Hepatocyte (in vitro differentiated cells): ENCODE data around the gene PRSS38. TPM values are rescaled to one million over a fixed set of nuclear protein-coding genes. Genes with fewer than 3 reads are reported as not detected.
A peak's percentile ranks its signal among the peaks of the same experiment; 100 is the strongest.

Experiments
- DNase-seq: peaks from one replicate; pipeline ENCODE4 v3.0.0-alpha.2; 2016; ENCODE audit warnings: low spot score
- H2AFZ ChIP-seq: fragments of 200-600 bp; sonication (generic); 2 replicates; pipeline ENCODE4 v1.6.0; 2016; ENCODE audit warnings: antibody characterized with exemption, mild to moderate bottlenecking
- H3K27ac ChIP-seq: fragments of 200-600 bp; sonication (generic); 2 replicates; pipeline ENCODE4 v1.5.1; 2016; ENCODE audit warnings: mild to moderate bottlenecking
- H3K27me3 ChIP-seq: fragments of 200-600 bp; sonication (generic); 2 replicates; pipeline ENCODE4 v1.6.1; 2016
- H3K36me3 ChIP-seq: fragments of 200-600 bp; sonication (generic); replicated peaks from 2 replicates; pipeline ENCODE4 v1.5.1; 2016; ENCODE audit warnings: low read depth; ENCODE audit not compliant: insufficient read depth
- H3K4me1 ChIP-seq: fragments of 200-600 bp; sonication (generic); 2 replicates; pipeline ENCODE4 v1.5.1; 2016; ENCODE audit warnings: mild to moderate bottlenecking, moderate library complexity; ENCODE audit not compliant: insufficient read depth
- H3K4me2 ChIP-seq: fragments of 200-600 bp; sonication (generic); 2 replicates; pipeline ENCODE4 v1.6.0; 2016
- H3K4me3 ChIP-seq: fragments of 200-600 bp; sonication (generic); 2 replicates; pipeline ENCODE4 v1.5.1; 2016; ENCODE audit warnings: mild to moderate bottlenecking
- H3K79me2 ChIP-seq: fragments of 200-600 bp; sonication (generic); 2 replicates; pipeline ENCODE4 v1.6.0; 2017; ENCODE audit warnings: mild to moderate bottlenecking
- H3K9me2 ChIP-seq: fragments of 200-600 bp; sonication (generic); replicated peaks from 2 replicates; pipeline ENCODE4 v1.6.0; 2017; ENCODE audit warnings: mild to moderate bottlenecking; ENCODE audit not compliant: insufficient read depth
- H3K9me3 ChIP-seq: fragments of 200-600 bp; sonication (generic); 2 replicates; pipeline ENCODE4 v1.5.1; 2016; ENCODE audit warnings: low read depth, mild to moderate bottlenecking
- H4K20me1 ChIP-seq: fragments of 200-600 bp; sonication (generic); 2 replicates; pipeline ENCODE4 v1.6.0; 2016; ENCODE audit warnings: mild to moderate bottlenecking; ENCODE audit not compliant: insufficient read depth, poor library complexity, severe bottlenecking
- EZH2 ChIP-seq: fragments of 200-600 bp; sonication (generic); IDR thresholded peaks from 2 replicates; pipeline ENCODE4 v1.6.1; 2016; ENCODE audit warnings: antibody characterized with exemption, mild to moderate bottlenecking, borderline replicate concordance
- EZH2phosphoT487 ChIP-seq: fragments of 200-600 bp; sonication (generic); IDR thresholded peaks from one replicate; pipeline ENCODE4 v1.6.1; 2018; ENCODE audit warnings: antibody characterized with exemption, mild to moderate bottlenecking, low read depth, moderate library complexity; ENCODE audit not compliant: unreplicated experiment, severe bottlenecking
- WGBS: methylation state at CpG from one replicate; pipeline ENCODE4 v1.1.6; 2016; ENCODE audit warnings: low lambda C conversion rate; ENCODE audit errors: missing lambda C conversion rate; 5-methylcytosine and 5-hydroxymethylcytosine counted together
- polyA plus RNA-seq: library from polyadenylated mRNA; unstranded; fragments of >200 nt; fragmentation: Nextera tagmentation; extraction: Ambion mirVana; gene quantifications from 2 replicates; pipeline ENCODE4 v1.2.1, GENCODE V29; 2016
- total RNA-seq: library from RNA; depleted of rRNA; stranded (reverse); fragments of >200 nt; gene quantifications from 2 replicates; pipeline ENCODE4 v1.2.3, GENCODE V29; 2014
- TF ChIP-seq, protein P1 (sequence below): fragments of 200-600 bp; sonication (generic); IDR thresholded peaks from 2 replicates; pipeline ENCODE4 v1.5.1; 2016; ENCODE audit warnings: antibody characterized with exemption, mild to moderate bottlenecking; ENCODE audit not compliant: poor library complexity

Gene PRSS38
- total and polyA plus RNA-seq, 2 experiments from 2014 or later = not detected

DNA sequence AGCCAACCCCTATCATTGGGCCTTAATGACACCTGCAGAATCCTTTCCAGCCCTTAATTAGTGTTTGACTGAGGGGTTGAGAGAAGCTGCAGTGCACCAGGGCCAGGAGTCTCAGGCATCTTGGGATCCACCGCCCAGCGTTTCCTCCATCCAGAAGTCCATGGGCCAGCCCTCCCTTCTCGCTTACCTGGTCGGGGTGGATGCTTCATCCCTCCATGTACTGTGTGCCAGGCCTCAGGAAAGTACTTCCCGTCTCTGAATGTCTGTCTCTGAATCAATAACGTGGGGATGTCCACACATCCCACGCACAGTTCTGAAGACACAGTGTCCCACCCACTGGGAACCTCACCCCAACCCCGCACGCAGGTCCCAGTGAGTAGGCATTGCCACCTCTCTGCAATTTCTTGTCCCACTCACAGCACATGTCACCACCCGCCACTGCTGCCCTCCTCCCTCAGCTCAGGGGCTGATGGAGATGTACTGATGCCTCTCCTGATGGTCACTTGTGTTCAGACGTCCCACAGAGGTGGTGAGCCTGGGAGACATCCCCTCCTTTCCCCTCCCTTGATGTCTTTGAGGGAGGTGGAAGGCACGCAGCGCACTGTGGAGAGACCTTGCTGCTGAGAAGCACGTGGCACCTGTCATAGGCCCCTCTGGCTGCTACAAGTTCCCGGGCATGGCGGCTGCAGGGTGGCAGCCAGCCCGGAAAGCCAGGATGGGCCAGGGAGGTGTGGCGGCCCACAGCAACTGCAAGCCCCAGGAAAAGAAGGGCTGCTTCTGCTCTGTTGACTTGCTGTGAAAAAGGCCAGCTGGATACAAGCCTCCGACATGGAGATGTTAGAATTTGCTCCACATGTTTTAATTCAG, 29.4 kb upstream of the PRSS38 start:
- no peak for DNase-seq
- peaks cover 12% of the 10 kb centered on the region for H3K4me1 ChIP-seq
- H3K9me2 ChIP-seq = no peaks in the 10 kb centered on the region
- no peaks in the 10 kb centered on the region for H3K36me3 ChIP-seq
- H3K27me3 ChIP-seq = peaks cover 4% of the 10 kb centered on the region
- no peak overlapping the region for H2AFZ ChIP-seq
- no peaks in the 10 kb centered on the region for H3K79me2 ChIP-seq
- no peak overlapping the region for H3K4me3 ChIP-seq
- no peaks in the 10 kb centered on the region for H3K9me3 ChIP-seq
- H3K27ac ChIP-seq = no peak overlapping the region
- 84% methylated on average over 19 of the region's 19 CpGs for WGBS
- TF ChIP-seq, protein P1, sequence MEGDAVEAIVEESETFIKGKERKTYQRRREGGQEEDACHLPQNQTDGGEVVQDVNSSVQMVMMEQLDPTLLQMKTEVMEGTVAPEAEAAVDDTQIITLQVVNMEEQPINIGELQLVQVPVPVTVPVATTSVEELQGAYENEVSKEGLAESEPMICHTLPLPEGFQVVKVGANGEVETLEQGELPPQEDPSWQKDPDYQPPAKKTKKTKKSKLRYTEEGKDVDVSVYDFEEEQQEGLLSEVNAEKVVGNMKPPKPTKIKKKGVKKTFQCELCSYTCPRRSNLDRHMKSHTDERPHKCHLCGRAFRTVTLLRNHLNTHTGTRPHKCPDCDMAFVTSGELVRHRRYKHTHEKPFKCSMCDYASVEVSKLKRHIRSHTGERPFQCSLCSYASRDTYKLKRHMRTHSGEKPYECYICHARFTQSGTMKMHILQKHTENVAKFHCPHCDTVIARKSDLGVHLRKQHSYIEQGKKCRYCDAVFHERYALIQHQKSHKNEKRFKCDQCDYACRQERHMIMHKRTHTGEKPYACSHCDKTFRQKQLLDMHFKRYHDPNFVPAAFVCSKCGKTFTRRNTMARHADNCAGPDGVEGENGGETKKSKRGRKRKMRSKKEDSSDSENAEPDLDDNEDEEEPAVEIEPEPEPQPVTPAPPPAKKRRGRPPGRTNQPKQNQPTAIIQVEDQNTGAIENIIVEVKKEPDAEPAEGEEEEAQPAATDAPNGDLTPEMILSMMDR = no peak
- TF ChIP-seq EZH2phosphoT487 = no peak
- no peak for TF ChIP-seq EZH2
- no peak overlapping the region for H3K4me2 ChIP-seq
- no peaks in the 10 kb centered on the region for H4K20me1 ChIP-seq

DNA sequence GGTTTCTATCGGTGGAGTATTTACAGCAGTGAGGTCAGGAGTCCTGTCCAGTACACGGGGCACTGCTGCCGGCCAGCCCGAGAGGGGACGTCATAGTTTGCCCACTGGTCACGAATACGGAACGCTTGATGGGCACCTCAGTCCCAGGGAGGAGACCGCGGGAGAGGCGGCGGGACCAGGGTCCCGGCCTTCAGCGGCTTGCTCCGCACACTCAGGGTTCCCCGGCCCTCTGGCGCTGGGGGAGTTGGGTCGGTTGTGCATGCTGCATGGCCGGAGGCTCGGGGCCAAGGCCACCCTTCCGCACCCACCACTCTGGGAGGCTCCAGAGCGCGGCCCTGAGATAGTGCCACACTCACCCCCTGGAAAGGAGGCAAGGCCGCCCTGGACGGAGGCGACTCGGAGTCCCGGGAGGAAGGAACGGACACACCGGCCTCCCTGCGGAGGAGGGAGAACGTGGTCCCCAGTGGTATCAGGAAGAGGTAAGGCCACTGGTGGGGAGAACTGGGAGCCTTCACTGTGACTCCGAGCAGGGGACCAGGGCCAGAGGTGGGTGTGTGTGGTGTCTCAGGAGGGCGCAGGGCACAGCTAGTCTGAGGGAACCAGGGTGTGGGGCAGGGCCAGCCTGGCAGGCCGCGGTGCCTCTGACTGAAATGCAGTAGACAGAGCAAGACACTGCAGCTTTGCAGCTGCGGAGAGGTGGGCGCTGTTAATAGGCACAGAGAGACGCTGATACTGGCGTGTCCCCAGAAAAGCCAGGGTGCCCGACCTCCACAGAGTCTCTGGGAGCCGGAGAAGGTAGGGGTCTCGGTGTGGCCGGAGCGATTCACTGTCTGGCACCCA, 28.6 kb upstream of the PRSS38 start:
- no peak for TF ChIP-seq EZH2phosphoT487
- no peak for TF ChIP-seq EZH2
- TF ChIP-seq, protein P1 = no peak
- peak overlapping the region; percentile 55 for H2AFZ ChIP-seq
- H3K27ac ChIP-seq = peak overlapping the region; percentile 66
- H4K20me1 ChIP-seq = no peaks in the 10 kb centered on the region
- no peaks in the 10 kb centered on the region for H3K9me3 ChIP-seq
- H3K27me3 ChIP-seq = peaks cover 4% of the 10 kb centered on the region
- no peaks in the 10 kb centered on the region for H3K36me3 ChIP-seq
- peak overlapping the region; percentile 49 for H3K4me3 ChIP-seq
- 74% methylated on average over 45 of the region's 45 CpGs for WGBS
- H3K9me2 ChIP-seq = no peaks in the 10 kb centered on the region
- DNase-seq = no peak
- peaks cover 12% of the 10 kb centered on the region for H3K4me1 ChIP-seq
- no peaks in the 10 kb centered on the region for H3K79me2 ChIP-seq
- peak overlapping the region; percentile 96 for H3K4me2 ChIP-seq

DNA sequence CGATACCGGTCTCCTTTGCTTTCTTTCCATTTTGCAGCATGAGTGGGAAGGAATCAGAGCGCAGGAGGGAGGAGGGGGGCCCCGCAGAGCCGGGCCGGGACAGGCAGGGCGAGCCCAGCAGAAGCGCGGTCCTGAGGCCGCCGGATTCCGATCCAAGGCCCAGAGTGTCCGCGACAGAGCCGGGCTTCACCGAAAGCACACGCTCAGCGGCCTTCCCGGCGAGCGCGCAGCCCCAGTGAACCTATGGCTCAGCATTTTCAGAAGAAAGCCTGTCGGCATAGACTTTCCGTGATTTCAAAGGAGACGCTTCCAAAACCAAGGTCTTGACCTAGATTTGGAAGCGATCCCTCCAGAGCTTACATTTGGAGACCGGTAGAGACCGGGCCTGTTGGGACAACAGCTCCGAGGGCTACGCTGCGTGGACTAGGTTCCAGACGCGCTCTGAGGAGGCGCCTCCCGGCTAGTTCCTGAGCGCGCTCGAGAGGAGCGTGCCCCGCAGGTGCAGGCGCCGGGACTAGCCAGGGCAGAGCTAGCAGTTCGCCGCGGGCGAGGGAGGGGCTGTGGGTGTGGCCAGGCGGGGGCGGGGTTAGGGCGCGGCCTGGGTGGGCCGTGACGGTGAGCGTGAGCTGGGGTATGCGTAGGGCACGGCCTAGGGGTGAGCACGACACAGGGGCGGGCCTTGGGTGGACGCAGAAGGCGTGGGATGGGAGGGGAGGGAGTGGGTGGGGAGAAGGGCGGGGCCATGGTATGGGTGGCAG, 27.8 kb upstream of the PRSS38 start:
- 3% methylated on average over 43 of the region's 60 CpGs for WGBS
- H2AFZ ChIP-seq = peak overlapping the region; percentile 55
- no peaks in the 10 kb centered on the region for H4K20me1 ChIP-seq
- TF ChIP-seq, protein P1 = no peak
- TF ChIP-seq EZH2 = no peak
- no peak for TF ChIP-seq EZH2phosphoT487
- H3K9me3 ChIP-seq = no peaks in the 10 kb centered on the region
- no peaks in the 10 kb centered on the region for H3K79me2 ChIP-seq
- no peaks in the 10 kb centered on the region for H3K9me2 ChIP-seq
- peak overlapping the region; percentile 66 for H3K27ac ChIP-seq
- peaks cover 12% of the 10 kb centered on the region for H3K4me1 ChIP-seq
- H3K4me3 ChIP-seq = peak overlapping the region; percentile 49
- peak; percentile 95 for DNase-seq
- H3K36me3 ChIP-seq = no peaks in the 10 kb centered on the region
- peak overlapping the region; percentile 96 for H3K4me2 ChIP-seq
- H3K27me3 ChIP-seq = peaks cover 4% of the 10 kb centered on the region
